HG03139 (cell line): ENCODE results near the gene CRY1.
"Not testable (repeated sequence)": the region's sequence is repeated elsewhere in the genome, so short reads cannot be mapped to it uniquely, and the experiment has no call there.

ENCODE experiments used
- ATAC-seq: cut with Tn5 transposase; IDR thresholded peaks from one replicate; pipeline ENCODE4 v1.9.1; 2021; ENCODE audit not compliant: unreplicated experiment

CRY1 gene

DNA sequence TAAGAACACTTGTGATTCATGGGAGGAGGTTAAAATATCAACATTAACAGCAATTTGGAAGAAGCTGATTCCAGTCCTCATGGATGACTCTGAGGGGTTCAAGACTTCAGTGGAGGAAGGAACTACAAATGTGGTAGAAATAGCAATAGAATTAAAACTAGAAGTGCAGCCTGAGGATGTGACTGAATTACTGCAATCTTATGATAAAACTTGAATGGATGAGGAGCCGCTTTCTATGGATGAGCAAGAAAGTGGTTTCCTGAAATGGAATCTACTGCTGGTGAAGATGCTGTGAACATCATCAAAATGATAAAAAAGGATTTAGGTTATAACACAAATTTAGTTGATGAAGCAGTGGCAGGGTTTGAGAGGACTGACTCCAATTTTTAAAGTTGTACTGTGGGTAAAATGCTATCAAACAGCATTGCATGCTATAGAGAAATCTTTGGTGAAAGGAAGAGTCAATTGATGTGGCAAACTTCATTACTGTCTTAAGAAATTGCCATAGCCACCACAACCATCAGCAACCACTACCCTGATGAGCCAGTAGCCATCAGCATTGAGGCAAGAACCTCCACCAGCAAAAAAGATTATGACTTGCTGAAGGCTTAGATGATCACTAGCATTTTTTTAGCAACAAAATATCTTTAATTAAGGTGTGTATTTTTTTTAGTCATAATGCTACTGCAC, 80.5 kb downstream of the CRY1 start:
- ATAC-seq: no peak

DNA sequence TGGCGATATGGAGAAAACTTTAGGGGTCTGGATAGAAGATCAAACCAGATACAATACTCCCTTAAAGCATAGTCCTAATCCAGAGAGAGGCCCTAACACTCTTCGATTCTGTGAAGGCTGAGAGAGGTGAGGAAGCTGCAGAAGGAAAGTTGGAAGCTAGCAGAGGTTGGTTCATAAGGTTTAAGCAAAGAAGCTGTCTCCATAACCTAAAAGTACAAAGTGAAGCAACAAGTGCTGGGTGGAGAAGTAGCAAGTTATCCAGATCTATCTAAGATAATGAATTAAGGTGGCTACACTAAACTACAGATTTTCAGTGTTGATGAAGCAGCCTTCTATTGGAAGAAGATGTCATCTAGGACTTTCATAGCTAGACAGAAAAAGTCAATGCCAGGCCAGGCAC, 81.8 kb downstream of the CRY1 start:
- ATAC-seq: no peak

DNA sequence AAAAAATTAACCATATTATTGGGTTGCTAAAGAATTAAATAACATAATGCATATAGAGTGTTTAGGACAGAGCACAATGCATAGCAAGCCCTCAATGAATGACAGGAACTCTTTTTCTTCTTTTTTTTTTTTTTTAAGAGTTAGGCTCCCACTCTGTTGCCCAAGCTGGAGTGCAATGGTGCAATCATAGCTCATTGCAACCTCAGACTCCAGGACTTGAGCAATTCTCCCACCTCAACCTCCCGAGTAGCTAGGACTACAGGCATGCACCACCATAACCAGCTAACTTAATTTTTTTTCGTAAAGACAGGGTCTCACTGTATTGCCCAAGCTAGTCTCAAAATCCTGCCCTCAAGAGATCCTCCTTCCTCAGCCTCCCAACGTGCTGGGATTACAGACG, 85.9 kb downstream of the CRY1 start:
- no peak for ATAC-seq

DNA sequence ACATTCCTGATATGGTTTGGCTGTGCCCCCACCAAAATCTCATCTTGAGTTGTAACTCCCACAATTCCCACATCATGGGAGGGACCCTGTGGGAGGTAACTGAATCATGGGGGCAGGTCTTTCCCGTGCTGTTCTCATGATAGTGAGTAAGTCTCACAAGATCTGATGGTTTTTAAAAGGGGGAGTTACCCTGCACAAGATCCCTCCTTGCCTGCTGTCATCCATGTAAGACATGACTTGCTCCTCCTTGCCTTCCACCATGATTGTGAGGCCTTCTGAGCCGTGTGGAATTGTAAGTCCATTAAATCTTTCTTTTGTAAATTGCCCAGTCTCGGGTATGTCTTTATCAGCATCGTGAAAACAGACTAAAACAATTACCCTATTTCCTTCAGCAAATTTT, 90.7 kb downstream of the CRY1 start:
- ATAC-seq: not testable (repeated sequence)

DNA sequence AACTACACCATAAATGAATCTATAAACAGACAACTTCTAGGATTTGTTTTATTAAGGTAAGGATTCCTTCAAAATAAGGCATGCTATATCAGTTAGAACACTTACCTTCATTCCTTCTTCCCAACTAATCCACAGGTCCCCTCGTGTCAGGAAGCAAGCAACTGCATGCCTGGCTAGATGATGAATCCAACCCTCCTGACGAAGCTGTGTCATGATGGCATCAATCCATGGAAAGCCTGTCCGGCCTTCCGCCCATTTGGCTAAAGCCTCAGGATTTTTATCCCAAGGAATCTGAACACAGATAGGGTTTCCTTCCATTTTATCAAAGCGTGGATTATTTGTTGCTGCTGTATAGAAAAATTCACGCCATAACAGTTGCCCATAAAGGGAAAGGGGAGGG, 93.9 kb downstream of the CRY1 start:
- ATAC-seq: no peak

DNA sequence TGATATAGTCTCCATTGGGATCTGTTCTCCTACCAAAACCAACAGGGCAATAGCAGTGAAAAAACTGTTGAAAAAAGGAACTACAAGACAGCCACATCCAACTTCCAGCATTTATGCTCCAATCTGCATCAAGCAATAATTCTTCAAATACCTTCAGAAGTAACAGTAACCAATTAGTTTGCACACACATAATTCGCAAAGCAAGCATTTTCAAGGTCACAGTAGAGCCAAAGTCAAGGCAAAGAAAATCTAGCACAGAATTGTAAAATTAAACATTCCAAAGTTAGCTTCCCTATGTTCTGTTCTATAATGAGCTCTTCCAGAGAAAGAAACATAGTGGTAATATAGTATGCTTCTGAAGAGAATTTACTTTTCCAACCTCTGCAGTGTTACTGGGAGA, 95.4 kb downstream of the CRY1 start:
- ATAC-seq: no peak

DNA sequence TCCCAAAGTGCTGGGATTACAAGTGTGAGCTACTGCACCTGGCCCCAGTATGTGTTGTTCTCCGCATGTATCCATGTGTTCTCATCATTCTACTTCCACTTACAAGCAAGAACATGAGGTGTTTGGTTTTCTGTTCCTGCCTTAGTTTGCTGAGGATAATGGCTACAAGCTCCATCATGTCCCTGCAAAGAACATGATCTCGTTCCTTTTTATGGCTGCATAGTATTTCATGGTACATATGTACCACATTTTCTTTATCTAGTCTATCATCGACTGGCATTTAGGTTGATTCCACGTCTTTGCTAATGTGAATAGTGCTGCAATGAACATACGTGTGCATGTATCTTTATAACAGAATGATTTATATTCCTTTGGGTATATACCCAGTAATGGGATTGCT, 97.2 kb downstream of the CRY1 start:
- not testable (repeated sequence) for ATAC-seq

DNA sequence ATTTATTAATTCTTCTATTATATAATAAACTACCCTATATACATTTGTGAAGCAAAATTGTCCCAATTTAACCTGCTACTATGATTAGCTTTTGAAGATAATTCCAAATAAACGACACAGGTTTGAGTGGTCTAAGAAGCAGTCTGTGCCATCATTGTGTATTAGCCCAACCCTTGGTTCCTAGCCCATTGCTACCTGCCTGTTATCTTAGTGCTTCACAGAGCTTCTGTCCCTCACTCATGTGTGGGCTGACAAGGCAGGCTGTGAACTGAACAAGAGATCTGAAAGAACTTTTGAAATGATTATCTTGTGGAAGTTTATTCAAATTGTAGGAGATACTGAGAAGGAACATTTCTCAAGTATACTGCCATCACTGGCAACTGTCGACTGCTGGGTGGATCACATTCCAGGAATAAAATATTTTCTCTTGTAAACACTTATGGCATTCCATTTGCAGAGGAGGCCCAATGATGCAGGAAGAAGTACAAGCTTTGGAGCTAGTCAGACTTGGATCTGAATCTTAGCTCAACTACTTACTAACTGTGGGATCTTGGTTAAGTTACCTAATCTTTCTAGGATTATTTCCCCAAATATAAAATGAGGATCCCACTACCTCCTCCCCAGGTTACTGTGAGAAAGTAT, 98.6 kb downstream of the CRY1 start:
- ATAC-seq: no peak

DNA sequence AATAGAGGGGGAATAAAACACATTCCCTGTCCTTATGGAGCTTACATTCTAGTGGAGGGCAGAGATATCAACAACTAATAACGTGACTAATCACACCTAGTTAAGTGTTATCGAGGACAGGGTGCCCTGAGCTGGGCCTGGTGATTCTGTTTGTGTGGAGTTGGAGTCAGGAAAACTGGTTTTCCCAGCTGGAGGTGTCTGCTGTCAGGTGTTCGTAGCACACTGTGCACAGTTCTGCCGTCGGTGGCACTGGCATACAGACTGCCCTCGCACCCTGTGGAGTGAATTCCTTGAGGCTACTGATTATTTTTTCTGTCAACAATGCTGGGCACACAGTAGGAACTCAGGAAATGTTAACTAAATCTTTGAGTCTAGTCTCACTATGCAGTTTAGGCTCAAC, 105.5 kb downstream of the CRY1 start:
- ATAC-seq: no peak

DNA sequence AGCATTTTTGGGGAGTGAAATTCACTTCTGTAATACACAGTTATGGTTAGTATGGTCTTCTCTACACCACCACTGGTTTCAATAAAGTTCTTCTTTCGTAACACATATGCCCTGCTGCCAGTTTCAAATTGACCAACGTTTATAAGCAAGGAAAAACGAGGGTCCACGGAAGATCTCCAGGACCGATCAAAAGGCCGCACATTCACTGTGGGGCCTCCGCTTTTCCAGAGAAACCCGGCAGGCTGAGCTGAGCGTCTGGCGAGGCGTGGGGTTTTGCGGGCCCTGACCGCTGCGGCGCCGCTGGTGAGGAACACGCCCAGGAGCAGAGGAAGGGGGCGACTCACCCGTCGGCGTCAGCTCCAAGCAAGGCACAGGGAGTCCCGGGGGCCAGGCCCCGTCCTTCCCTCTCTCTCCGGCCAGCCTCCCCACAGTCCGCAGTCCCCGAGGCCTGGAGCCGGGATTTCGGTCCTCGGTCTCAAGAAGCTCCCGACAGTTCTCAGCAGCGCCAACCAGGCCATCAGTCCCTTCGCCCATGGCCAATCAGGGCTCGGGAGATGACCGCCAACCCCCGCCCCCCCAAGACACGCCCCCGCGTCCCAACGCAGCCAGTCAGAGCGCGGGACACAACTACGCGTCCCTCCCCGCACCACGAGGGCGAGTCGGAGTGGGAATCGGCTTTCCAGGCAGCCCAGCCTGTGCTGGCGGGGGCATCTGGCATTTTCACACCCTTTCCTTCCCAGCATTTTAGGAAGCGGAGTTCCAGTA, 106.5 kb downstream of the CRY1 start, which contains the start of gene MTERF2:
TSS of gene MTERF2 (minus strand) at position 522 of the 765 bp plus-strand sequence. CDS start 8,432 bp downstream, outside the sequence.
- ATAC-seq: peak; percentile 94

DNA sequence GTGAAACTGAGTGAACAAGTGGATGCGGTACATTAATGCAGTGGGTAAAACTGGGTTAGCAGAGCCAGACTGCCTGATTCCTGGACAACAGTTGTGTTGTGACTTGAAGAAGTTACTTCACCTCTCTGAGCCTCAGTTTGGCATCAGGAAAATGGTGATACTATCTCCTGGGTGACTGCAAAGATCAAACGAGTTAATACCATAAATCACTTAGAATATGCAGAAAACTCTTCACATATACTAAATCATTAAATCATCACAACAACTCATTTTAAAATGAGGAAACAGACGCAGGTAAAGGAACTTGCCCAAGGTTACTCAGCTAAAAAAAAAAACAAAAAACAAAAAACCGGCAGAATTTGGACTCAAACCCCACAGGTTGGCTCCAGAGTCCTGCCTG, 107.2 kb downstream of the CRY1 start:
- ATAC-seq: no peak

DNA sequence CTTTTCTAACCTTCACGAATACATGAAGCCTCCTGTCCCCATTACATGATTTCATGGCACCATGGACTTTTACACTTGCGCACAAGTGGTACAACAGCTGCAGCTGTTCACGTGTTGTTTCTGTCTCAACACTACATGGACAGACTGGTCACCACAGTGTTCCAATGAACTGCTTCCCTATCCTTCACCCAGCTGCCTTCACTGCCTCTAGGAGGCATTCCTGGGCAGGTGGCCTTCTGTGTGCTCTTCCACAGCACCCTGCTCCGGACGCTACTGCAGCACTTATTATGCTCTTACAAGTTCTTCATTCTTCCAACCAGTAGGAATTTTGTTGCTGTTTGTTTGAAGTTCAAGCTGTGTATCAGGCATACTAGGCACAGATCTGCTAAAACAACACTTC, 107.9 kb downstream of the CRY1 start:
- ATAC-seq: no peak

DNA sequence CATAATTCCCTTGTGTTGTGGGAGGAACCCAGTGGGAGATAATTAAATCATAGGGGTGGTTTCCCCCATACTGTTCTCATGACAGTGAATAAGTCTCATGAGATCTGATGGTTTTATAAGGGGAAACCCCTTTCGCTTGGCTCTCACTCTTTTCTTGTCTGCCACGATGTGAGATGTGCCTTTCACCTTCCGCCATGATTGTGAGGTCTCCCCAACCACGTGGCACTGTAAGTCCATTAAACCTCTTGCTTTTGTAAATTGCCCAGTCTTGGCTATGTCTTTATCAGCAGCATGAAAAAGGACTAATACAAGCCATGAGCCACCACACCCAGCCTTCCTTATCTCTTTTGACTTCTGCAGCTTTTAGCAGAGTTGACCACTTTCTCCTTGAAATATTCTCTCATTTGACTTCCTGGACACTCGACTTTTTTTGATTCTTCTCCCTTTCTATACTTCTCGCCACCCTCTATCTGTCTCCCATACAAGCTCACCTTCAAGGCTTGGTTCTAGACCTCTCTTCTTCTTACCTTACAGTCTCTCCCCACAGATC, 108.7 kb downstream of the CRY1 start:
- no peak for ATAC-seq

DNA sequence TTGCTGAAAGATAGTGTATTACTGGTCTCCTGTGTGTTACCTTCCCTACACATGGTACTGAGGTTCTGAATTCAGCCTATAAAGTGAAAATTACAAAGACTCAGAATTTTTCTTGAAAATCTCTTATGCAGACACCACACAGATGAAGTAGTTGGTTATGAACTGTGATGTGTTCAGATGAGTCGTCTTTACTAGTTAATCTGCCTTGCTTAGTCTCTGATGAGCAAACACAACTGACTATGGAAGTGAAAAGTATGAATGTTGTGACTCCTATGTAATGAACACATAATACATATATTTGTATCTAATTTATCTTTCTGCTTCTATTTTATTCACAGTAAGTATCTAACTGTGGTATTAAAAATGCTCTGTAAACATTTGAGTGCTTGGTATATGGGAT, 111.1 kb downstream of the CRY1 start:
- ATAC-seq: no peak

DNA sequence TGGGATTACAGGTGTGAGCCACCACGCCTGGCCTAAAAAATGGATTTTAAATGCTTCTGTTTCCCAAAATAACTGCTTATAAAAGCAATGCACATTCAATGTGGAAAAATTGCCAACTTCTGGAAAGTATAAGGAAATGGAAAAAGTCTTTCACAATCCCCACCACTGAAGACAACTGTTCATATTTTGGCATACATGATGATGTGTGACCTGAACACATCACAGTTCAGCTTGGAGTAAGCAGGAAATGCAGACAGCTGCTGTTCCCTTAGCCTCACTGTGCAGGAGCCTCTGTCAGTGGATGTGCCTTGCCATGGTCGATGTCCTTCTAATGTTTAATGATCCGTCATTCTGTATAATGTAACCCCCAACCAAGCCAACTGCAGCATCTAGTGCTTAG, 111.6 kb downstream of the CRY1 start:
- no peak for ATAC-seq

DNA sequence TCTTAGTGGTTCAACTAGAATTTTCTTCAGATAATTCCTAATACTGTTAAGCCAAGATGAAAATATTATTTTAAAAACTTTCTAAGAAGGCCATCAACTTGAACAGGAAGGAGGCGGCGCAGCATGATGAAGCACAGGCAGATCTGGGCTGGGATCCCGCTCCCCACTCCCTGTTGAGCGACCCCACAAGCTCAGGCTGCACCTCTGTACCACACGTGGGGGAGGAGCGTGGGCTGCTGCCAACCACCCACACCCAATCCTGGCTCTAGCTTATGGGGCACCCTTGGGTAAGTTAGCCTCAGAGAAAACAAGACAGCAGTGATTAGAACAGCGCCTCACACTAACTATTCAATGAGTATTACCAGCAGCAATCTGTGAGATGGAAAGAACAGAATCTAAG, 112.4 kb downstream of the CRY1 start:
- no peak for ATAC-seq

DNA sequence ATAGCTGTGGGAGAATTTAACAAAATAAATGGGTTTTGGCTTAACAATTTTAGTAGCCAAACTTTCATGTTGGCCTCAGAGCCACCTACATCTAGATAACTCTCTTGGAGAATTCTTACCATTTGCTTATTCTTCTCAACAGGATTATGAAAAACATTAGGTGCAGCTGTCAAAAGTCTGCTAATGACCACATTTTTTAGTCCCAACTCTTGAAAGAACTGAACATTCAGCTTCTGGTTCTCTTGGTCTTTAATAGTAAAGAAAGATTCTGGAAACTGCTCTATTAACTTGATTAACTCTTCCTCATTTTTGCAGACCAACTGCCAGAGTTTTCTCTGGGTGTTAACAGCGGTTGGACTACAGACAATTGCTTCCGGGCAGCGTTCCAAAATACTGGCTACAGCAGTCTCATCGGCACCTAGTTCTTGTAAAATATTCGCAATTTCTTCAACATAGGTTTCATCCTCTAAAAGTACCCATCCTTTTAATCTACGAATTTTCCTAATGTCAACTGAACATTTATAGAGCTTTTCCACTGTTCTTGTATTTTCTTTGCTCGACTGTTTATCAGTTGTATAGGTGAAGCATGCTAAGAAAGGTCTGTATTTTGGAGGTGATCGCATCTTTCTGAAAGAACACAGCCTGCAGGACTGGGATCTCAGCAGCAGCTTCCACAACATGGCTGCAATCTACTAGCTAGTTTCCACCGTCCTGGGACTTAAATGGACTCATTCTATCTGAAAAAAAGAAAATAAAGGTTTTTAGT, 115.1 kb downstream of the CRY1 start:
- no peak for ATAC-seq

DNA sequence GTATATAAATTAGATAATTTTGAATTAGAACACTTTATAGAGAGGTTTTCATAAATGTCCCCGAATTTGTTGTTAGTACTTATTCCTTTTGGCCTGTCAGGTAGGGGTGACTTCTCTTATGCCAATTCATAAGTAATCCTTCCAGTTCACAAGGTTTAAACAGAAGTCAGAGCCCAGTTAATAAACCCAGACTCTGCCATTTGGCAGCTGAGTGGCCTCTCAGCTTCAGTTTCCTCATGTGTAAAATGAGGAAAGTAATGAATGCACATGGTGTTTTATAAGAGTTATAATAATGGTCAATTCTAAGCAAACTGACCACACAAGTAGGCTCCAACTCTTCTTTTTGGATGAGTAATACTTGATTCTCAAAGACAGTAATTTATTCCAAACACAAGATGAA, 116.7 kb downstream of the CRY1 start:
- no peak for ATAC-seq

DNA sequence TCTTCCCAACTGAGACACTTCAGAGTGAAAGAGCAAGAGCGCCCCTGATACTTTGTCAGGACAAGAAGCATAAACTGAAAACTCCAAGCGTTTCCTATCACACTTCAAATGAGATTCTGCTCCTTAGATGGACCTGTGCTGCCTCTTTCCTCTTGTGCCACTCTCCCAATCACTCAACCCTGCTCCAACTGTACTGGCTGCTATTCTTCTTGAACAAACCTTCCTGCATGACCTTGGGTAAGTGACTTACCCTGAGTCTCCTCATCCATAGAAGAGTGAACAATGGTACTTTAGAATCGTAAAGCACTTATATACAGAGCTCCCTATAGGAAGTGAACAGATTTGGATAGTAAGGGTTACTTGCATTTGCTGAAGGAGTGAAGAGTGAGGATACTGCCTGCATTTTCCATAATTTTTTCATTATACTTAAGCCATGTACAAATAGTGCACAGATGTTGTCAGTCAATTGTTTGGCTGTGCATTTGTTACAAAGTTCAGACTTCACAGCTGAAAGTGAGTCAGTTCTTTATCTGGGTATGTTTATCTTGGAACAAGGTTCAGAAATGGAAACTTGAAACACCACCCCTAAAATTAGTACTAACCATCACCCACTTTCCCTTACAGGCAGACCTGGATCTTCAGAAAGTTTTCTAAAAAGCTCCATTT, 117.2 kb downstream of the CRY1 start:
- no peak for ATAC-seq

DNA sequence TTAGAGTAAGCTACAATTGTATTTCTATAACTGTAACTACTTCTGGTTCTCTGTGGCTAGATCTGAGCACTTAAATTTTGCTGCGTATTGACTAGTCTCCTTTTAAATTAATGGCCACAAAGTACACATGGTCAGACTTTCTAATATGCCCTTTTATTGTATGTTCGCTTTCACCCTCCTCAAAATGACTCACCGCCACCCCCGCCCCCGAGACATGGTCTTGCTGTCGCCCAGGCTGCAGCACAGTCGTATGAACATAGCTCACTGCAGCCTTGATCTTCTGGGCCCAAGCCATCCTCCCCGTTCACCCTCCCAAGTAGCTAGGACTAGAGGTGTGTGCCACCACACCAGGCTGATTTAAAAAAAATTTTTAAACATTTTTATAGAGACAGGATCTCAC, 118.3 kb downstream of the CRY1 start:
- no peak for ATAC-seq

DNA sequence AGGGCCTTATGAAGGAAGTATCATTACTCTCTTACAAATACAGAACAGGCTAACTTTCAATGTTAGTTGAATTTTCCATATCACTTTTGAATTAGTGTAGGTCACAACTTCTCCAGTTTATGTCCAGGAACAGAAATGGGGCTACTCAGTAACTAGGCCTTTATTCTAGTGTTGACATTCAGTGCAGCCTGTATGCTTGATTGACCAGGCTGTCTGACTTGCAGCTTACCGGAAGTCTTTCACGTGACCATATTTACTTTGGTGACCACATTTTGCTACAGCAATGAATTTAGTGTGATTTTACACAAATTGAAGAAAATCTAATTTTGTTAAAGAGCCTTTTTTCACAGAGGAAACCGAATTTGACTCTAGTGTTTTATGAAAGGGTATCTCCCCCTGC, 118.8 kb downstream of the CRY1 start:
- peak; percentile 83 for ATAC-seq
